Anterior cingulate cortex (tissue), 58 donors: Measurements from ENCODE around the gene CCDC149.

Source experiments
- DNase-seq, 58 donors: peaks; one replicate each; lab custom pipeline; 2025; lab: John Stamatoyannopoulos, UW

CCDC149 gene

DNA sequence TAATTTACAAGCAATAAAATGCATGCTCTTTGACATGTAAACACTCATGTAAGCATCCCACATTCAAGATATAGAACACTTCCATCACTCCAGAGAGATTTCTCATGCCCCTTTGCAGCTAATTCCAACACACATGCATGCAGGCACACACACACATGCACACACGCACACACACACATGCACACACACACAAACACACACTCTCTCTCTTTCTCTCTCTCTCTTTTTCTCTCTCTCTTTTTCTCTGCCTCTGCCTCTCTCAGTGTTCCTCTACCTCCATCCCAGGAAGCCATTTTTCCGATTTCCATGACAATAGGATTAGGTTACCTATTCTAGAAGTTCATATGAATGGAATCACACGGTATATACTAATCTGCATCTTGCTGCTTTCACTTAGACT is 129.3 kb downstream of the CCDC149 start:
- no peak for DNase-seq

DNA sequence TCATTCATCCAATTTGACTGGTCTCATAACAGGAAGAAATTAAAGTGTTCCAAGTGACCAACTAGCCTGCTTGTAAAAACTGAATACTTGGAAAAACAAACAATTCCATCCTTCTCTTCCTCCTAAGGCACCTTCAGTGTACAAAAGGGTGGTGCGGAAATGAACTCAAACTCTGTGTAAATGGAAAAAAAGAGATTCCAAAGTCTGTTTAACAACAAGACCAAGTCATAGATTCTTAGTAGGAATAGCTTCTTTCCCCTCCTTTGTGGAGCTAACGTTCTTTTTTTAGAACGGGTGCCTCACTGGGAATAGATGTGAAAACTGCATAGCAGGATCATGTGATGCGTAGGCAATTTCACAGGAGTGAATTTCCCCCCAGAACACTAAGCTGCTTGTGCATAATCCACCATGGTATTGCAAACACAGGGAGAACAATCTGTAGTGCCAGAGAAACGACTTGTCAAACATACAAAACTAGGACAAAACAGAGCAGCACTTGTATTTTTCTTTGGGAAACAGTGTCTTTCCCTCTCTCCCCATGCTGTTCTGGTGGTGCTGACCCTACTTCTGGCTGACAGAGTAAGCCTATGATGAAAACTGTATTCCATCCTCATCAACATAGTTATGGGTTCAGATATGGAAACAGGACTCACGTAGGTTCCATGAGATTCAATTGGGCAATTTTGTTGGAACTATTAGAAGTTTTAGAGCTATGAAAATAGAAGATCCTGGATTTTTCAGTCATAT is 130.7 kb downstream of the CCDC149 start:
- DNase-seq = peak in 6 of 58 donors; percentile 5 to 35 (median 18)

DNA sequence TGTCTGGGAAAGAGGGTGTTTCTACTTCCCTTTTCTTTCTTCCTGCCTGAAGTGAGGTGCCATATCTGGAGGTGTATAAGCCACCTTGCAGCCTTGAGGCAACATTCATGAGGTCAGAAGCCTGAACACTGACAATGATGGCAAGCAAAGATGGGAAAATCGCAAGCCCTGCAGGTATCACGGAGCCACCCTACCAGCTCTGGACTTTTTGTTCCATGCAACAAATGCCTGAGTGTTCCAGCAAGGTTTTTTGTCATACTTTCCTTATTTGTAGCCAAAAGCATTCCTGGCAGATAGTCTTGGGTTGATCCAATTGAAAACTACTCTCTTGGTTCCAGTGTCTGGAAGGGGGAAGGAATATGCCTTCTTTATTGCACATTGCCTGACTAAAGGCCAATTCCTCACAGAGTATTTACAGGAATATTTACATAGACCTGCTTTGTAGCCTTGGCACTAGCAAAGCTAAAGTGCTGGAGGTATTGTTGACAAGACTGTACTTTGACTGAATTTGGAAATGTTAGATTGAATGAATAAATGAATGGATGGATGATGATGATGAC is 131.8 kb downstream of the CCDC149 start:
- no peak for DNase-seq

DNA sequence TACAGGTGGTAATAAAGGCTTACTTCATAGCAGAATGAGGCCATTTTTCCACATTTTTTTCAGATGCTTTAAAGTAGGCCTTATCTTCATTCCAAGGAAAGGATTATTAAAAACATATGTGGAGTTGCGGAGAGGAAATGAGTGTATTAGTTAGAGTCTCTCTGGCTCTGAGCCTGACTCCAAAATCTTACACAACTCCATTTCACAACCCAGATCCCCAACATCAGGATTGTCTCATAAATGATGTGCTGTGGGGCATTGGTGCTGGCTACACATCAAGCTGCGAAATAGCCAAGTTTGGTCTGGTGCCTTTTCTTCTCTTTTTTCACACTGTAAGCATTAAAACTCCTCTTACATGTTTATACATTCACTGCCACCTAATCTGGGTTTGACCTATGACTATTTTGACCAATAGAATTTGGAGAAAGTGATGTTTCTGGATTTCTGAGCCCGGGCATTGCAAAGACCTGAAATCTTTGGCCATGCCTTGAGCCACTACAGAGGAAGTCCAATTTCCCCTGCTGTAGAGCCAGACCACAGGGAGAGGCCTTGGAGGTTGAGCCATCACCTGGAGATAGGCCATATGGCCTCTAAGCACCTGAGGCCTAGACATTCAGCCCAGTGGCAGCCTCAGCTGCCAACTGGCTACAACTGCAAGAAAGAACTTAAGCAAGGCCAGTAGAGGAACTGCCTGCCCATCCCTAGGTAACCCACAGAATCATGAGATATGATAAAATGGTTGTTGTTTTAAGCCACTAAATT is 134.2 kb downstream of the CCDC149 start:
- no peak for DNase-seq

DNA sequence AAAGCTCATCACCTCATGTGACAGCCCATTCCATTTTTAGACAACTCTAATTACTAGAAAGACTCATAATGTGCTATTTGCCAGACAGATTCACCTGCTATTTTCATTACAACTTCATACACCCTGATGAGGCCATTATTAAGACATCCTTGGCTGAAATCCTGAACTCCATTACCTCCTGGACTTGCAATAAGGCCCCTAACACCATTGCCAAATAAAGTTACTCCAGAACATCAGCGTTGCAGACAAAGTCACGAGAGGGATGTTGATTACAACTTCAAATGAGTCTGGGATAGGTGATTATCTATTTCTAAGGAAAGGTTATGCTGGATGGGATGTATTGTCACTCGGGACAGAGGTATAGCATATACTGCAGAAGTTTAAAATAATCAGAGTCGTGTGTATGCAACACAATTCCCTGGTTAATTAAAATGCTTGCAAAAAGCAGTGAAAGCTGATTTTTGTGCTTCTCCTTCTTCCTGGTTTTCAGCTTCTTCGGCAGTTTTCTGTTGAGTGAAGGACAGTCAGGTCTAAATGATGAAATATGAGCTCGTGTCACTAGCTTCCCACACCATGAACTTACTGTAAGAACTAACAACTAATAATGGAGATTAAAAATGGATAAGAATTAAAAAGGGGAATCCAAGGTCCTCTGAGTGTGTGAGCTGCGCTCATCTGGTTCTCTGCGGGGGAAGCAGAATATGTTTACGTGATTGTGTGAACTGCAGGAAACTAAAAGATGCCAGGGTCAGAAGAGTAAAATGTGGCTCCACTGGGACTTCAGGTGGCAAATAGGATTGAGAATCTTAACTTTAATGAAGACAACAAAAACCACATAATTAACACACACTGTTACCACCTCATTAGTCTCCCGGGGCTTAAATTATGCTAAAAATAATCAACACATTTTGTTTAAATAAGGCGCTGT is 135.0 kb downstream of the CCDC149 start:
- no peak for DNase-seq

DNA sequence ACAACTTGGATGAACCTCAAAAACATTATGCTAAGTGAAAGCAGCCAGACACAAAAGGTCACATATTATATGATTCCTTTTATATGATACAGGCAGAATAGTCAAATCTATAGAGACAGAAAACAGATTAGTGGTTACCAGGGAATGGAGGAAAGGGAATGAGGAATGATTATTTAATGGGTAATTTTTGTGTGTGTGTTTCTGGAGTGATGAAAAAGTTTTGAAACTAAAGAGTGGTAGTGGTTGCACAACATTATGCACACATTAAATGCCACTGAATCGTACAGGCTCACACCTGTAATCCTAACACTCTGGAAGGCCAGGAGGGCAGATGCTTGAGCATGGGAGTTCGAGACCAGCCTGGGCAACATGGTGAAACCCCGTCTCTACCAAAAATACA is 137.1 kb downstream of the CCDC149 start:
- no peak for DNase-seq

DNA sequence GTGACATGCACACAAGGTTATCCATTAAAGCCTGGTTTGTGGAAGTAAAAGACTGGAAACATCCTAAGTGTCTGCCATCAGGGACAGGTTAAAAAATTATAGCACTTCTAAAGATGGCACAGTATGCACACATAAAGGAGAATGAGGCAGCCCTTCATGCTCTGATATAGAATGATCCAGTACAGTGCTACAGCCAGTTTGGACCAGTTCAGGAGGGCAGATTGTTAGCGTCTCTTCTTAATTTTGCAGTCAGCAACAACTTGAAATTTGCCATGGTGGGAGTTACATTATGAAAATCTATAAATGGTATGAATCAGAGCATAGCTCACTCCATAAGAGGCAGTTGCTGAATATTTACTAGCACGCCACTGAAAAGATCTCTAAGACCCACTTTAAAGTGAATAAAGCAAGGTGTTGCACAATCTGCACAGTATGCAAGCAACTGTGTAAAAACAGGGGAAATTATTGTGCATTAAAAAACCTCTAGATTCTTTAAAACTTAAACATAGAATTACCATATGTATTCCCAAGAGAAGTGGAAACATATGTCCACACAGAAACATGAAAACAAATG is 137.7 kb downstream of the CCDC149 start:
- DNase-seq = no peak

DNA sequence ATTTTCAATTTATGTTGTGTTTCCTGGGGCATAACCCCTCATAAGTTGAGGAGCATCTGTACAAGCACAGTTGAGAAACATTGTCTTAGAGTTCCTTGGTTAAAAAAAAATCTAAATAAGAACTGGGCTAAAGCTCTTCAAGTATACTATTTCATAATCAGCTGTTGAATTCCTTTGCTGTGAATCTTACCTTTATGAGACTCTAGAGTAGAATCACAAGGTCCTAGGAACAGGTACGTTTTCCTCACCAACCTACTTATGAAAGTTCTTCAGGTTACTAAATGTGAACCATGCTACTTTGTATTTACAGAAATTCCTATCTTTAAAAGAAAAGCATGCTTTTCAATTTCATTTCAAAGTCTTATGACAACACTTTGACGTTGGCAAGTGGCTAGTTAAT is 138.4 kb downstream of the CCDC149 start:
- DNase-seq = no peak

DNA sequence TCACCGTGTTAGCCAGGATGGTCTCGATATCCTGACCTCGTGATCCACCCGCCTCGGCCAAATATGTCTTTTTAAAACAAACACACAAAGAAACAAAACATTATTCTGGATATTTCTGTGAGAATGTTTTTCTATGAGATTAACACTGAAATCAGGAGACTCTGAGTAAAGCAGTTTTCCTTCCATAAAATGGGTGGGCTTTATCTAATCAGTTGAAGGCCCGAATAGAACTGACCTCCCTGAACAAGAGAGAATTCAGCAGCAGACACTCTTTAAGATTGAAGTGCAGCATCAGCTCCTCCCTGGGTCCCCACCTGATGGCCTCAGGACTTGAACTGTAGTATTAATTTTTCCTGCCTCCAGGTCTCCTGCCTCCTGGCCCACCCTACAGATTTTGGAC is 139.9 kb downstream of the CCDC149 start:
- DNase-seq = no peak

DNA sequence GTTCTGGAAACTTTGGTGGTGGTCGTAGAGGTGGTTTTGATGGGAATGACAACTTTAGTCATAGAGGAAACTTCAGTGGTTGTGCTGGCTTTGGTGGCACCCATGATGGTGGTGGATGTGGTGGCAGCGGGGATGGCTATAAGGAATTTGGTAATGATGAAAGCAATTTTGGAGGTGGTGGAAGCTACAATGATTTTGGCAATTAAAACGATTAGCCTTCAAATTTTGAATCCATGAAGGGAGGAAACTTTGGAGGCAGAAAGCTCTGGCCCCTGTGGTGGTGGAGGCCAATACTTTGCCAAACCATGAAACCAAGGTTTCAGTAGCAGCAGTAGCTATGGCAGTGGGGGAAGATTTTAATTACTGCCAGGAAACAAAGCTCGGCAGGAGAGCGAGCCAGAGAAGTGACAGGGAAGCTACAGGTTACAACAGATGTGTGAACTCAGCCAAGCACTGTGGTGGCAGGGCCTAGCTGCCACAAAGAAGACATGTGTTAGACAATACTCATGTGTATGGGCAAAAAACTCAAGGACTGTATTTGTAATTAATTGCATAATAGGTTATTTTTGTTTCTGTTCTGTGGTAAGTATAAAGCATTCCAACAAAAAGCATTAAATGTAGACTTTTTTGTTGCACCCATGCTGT is 140.7 kb downstream of the CCDC149 start:
- DNase-seq = no peak

DNA sequence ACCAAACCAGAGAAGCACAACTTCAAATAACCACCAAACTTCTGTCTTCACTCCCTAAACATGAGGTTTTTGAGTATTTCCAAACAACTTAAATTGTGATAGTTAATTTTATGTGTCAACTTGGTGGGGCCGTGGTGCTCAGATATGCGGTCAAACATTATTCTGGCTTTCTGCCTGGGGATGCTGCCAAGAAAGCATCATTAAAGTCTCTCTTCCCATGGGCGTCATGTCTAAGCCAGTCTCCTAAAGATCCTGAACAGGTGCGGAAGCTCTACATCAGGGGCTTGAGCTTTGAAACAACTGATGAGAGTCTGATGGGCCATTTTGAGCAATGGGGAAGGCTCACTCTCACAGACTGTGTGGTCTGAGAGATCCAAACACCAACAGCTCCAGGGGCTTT is 141.6 kb downstream of the CCDC149 start:
- no peak for DNase-seq

DNA sequence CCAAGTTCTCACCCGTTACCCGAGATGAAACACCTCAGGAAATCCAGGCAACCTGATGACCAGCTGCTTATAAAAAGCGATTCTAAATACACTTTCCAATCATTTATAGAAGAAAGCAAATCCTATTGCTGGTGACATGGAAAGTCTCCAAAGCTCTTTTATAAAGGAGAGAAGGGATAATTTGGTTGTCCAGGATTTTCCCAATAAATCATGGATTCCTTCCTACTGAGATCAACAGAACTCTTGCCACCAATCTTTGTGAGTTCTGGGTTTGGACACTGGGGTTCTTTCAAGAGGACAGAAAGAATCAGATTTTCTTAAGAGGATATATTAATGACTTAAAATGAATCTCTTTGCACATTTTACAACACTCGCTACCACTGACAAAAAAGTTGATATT is 142.2 kb downstream of the CCDC149 start:
- no peak for DNase-seq

DNA sequence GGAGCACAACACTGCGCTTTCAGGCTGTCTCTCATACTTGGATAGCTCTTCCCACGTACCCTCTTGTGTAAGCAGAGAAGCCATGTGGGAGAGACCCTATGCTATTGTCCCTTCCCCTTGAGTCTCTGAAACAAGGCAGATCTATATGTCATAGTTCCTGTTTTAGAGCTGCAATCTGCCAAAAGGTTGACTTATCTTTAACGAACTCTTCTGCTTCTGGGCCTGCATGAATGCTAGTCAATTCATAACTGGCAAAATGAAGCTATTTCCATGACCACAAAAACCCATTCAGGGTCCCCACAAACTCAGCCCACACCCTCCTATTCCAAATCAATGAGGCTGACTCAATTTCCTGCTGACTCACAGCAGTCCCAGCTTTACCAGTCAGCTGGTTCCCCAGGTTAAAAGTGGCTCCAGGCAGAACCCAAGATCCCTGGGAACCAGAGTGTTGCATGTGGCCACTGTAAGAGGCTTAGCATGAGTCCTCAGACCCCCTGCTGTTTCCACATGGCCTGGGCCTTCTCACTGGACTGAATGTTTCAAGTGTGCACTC is 142.7 kb downstream of the CCDC149 start:
- DNase-seq = no peak

DNA sequence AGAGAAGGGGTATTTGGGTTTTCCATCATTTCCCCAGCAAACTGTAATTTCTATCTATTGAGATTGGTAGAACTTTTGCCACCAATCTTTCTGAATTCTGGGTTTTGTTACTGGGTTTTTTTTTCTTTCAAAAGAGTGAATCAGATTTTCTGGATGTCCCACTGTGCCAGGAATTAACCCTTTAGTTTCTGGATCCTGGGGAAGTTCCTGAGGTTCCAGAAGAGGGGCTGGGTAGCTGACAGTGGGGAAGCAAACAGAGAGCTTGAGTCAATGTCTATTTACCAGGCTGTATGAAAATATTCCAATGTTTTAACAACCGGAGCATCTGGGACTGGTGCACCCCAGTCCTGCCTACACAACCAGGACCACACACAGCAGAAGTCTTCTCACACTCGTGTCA is 143.3 kb downstream of the CCDC149 start:
- DNase-seq = no peak

DNA sequence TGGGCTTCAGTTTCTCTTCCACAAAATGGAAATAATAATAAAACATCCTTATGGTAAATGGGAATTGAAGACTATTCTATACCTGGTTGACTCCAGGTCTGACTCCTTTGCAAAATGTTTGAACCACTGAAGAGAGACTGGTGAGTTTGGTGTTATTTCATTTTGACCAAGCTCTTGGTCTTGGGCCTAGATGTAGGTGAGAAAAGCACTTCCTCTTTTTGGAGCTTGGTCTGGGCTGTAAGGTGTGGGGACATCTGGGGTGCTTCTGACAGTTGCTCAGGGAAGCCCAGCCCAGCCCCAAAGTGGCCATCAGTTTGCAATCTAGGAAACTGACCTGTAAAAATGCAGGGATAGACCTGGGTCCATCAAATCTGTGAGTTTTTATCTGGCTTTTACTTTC is 144.2 kb downstream of the CCDC149 start:
- no peak for DNase-seq

DNA sequence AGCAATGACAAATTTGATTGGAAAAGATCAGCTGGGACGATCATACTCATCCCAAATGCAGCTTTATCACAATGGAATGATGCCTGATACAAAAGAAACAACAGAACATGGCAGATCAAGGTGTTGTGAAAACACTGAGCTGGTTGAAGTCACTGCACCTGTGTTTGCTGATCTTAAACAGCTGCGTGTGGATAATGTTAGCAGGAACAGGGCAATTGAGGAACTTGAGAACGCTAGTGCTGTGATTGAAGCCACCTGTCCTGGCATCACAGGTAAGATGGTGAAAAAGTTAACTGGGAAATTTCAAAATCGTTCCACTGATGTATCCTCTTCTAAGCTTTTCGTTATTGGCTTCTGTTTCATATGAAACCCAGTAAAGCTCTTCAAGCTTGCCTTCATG is 144.8 kb downstream of the CCDC149 start:
- no peak for DNase-seq

DNA sequence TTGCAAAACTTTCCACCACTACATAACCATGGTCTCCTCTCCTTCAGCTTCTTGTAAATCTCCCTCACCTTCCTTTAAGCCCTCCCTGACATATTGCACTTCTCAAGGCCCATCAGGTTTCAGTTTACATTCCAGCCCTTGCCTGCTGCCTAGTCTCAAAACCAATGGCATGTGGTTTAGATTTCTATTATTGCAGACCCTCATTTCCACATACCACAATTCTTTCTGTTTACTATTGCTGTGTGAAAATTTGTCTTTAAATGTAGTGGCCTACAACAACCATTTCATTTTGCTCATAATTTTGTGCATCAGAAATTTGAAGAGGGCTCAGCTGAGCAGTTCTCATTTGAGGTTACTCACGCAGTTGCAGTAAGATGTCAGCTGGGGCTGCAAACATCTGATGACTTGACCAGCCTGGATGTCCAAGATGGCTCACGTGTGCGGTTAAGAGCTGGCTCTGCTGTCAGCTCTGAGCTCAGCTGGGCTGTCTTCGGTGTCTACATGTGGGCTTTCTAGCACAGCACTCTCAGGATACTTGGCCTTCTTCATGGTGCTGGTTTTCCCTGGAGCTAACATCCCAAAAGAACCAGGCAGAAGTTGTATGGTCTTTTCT is 147.4 kb downstream of the CCDC149 start:
- no peak for DNase-seq

DNA sequence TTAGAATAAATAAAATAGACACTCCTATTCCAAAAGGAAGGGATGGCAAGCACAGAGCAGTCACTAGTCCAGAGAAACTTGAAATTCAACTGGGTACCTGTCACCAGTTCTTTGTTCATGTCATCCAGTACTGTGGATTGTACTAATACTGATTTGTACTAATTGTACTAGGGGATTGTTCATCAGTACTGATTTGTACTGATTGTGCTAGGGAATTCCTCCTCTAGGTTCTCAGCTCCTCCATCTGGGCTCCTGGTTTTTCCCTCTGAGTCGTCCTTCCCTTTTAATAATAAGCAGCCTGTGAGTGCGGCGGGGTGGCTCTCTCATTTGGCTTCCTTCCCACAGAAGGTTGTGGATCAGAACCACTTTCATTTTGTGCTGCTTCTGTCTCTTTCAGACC is 148.5 kb downstream of the CCDC149 start:
- DNase-seq = no peak
